Left ventricle myocardium superior (tissue), 1 donor: ENCODE measurements around the gene HMX1. TPM values are rescaled to one million over a fixed set of nuclear protein-coding genes. Genes with fewer than 3 reads are reported as not detected.

Source experiments
- ATAC-seq: fragments of 200-7000 bp; cut with Tn5 transposase; one replicate; pipeline ENCODE4 v1.9.1; 2020; ENCODE audit warnings: mild to moderate bottlenecking, moderate library complexity
- DNase-seq: peaks from one replicate; pipeline ENCODE4 v3.0.0-alpha.2; 2020
- intact Hi-C: fragments of 100-400 bp; cut with micrococcal nuclease; formaldehyde crosslinking; loops from one replicate; pipeline ENCODE4 v1.11.0; 2022
- total RNA-seq: library from RNA; stranded (reverse); fragmentation: NEBNext Ultra II Directional; extraction: Animal tissue kit (Norgen Biotek cat#: 25700); gene quantifications from one replicate; pipeline ENCODE4 v1.2.1, GENCODE V29; 2021
- donor health status: DM: no; HTN: yes; CAD: no; lungs with severe emphysema.

The HMX1 gene
- total RNA-seq, 1 donor from 2014 or later: not detected

GRCh38 chr4:8910822-8911315 lies 39.2 kb upstream of the HMX1 start:
- intact Hi-C loops: no loop called here
- ATAC-seq: no peak
- no peak for DNase-seq

DNA sequence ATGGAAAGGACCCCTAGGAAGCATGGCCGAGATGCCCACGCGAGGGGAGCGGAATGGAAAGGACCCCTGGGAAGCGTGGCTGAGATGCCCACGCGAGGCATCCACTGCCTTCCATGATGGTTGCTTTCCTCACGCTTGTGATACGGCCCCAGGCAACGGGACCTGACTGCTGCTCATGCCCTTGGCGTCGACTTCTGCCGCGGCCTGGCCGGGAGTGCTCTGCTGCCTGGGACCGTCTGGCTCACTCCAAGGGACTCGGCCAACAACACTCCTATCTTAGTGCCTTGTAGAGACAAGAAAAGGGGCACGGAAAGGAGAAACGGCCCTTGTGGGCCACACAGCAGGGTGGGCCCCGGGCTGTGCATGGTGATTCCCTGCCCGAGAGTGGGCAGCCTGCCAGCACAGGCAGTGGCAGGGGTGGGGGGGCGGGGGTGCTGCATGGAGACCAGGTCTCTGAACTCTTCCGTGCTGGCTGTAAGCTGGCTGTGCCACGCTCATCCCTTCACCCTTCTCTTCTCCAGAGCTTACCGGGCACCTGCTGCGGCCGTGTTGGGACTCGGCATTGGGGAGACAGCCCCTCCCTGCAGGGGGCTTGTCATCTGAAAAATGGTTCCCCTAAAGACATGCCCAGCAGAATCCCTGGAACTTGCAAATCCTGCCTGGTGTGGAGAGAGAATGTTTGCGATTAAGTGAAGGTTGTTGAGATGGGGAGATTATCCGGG lies 38.6 kb upstream of the HMX1 start:
- intact Hi-C loops: no loop called here
- DNase-seq: no peak
- no peak for ATAC-seq

GRCh38 chr4:8909548-8909947 lies 37.9 kb upstream of the HMX1 start:
- DNase-seq: no peak
- ATAC-seq: no peak
- intact Hi-C loops: no loop called here

DNA sequence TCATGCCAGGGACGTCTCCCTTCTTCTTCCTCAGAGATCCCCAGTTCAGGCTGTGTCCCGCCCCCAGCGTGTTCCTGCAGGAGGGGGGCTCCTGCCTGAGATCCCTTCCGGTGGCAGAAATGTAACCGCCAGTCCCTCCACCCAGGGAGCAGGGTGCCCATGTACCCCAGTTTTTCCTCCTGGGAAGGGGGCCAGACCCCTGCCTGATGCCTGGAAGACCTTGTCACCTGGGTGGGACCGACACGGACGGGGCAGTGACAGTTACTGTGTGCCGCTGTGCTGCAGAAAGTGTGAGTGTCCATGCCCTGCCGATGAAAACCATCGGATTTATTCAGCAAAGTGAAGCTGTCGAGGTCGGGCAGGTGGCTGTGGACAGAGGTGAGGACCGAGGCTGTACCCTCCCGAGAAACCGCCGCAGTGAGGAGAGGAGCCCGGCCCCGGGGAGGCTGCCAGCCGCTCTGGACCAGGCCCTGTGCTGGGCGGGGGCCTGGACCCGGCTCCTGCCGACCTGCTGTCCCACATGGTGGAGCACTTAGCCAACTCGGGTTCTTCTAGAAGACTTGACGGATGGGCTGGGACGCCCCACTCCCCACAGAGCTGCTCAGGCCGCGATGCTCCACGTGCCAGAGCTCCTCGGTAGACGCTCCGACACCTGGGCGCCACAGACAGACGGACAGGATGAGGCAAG lies 36.7 kb upstream of the HMX1 start:
- no peak for ATAC-seq
- no peak for DNase-seq
- intact Hi-C loops: no loop called here

- DNase-seq (no peak), ATAC-seq (no peak)
- intact Hi-C loops: no loop called here
These were observed 36.1 kb upstream of the HMX1 start for GRCh38 chr4:8907596-8908205.

GRCh38 chr4:8906991-8907595 lies 35.5 kb upstream of the HMX1 start:
- no peak for ATAC-seq
- intact Hi-C loops: no loop called here
- DNase-seq: no peak

GRCh38 chr4:8906668-8906970 lies 35.0 kb upstream of the HMX1 start:
- ATAC-seq (no peak), DNase-seq (no peak)
- intact Hi-C loops: no loop called here

DNA sequence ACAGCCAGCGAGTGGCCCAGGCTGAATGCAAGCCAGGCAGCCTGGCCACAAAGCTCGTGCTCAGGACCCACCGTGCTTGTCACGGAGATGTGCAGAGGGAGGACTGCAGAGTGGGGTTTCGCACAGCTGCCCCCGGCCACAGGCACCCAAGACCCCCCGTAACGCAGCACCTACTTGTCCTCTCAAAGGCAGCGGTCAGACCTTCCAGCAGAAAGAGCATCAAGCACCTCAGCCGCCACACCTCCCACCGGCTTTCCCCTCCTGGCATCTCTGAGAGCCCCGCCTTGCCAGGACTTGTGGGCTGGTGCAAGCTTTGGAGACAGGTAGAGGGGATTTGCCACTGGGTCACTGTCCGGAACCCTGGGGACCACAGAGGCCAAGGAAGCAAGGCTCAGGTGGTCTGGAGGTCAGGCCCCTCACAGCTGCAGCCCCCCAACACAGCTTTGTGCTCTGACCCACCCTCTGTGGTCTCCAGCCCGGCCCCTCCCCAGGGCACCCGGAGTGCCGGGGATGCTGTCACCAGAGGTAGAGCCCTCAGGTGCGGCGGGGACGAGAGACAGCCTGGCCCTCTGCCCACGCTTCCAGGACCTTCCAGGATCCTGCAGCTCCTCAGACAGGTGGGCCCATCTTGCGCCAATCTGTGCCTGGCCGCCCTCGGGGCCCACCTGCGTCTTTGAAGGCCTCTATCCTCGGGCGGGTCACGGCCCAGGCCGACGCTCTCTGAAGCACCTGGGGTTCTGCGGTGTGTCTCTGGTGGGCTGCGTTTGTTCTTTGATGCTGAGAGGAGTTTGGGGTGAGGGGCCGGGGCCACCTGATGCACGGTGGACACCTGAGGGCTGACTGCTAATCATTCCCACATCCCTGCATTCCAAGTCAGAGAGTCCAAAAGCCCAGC lies 34.4 kb upstream of the HMX1 start:
- intact Hi-C loops: no loop called here
- DNase-seq (peak; percentile 8), ATAC-seq (no peak)

GRCh38 chr4:8905226-8905772 lies 33.7 kb upstream of the HMX1 start:
- ATAC-seq (no peak), DNase-seq (peak; percentile 12)
- intact Hi-C loops: no loop called here

DNA sequence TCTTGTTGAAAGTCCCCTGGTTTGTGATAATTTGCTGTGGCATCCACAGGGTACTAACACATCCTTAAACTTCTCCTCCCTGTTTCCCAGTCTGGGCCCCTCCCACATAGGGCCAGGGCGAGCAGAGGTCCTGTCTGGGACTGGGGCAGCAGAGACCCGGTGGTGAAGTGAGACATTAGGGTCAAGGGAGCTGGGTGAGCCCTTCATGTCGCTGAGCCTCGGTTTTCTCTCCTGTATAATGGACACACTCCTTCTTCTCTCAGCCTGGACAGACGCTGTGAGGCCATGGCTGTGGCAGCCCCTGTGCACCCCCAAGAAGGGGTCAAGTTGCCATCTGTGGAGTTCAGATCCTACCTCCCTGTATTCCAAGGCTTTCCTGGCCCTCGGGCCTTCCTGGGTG lies 33.0 kb upstream of the HMX1 start:
- DNase-seq: peak; percentile 7
- intact Hi-C loops: no loop called here

DNA sequence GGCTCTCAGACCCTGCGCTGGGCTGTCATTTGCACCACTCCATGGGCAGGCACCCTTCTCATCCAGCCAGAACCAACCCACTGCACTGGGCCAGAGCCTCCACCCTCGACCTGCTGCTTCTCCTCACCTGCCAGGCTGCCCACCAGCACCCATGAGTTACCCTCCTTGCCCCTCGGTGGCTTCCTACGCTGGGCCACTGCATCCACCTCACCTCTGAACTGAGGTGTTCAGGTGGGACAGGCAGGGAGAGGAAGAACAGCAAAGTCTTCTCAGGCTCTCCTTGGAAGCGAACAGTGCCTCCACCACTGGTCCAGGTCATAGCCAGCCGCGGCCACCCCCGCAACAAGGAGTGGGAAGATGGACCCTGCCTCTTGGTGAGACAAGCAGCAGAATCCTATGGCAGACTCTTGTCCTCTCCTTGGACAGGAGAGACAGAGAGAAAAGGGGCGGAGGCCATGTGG lies 32.4 kb upstream of the HMX1 start:
- intact Hi-C loops: no loop called here
- DNase-seq: peak; percentile 26
- ATAC-seq: no peak

More for the DNA sequence above, 33.0 kb upstream of the HMX1 start:
- ATAC-seq: no peak

- ATAC-seq (no peak), DNase-seq (no peak)
- intact Hi-C loops: no loop called here
These were observed 29.7 kb upstream of the HMX1 start for GRCh38 chr4:8901335-8901734.

- intact Hi-C loops: no loop called here
- ATAC-seq (no peak), DNase-seq (peak; percentile 8)
These were observed 28.9 kb upstream of the HMX1 start for GRCh38 chr4:8900588-8900987.

- intact Hi-C loops: no loop called here
- DNase-seq: no peak
- no peak for ATAC-seq
These were observed 26.8 kb upstream of the HMX1 start for GRCh38 chr4:8898419-8898818.

- DNase-seq (no peak), ATAC-seq (no peak)
- intact Hi-C loops: no loop called here
These were observed 25.9 kb upstream of the HMX1 start for GRCh38 chr4:8897251-8898167.

DNA sequence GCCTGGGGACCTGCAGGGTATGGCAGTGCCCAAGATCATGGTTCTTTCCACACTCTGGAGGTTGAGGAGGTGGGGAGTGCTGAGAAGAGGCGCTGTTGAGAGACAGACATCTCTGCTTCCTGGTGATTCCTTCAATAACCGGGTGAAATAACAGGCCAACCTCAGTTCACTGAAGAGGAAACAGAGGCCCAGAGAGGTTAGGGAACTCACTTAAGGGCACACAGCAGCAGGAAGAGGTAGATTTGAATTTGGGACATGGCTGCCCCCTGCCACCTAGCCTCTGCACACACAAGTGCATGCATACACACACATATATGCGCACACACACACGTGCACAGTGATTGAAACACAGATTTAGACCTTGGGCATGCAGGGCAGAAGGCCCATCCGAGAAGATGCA lies 24.9 kb upstream of the HMX1 start:
- no peak for DNase-seq
- intact Hi-C loops: no loop called here
- ATAC-seq: no peak

DNA sequence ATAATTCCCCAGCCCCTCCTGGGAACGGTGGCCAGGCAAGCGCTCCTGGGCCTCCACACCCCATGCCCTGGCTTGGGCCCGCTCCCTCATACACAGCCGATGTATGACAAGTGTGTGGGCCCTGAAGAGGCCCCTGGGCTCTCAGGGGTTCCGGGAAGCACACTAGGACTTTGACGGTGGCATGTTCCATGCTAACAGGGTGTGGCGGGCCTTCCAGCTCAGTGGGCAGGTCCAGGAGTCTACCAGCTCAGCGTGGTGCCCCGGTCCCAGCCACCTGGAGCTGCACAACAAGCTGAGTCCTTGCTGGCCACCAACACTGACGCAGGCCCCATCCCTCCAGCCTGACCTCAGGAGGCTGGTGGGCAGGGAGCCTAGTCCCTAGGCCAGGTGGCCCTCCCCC lies 24.4 kb upstream of the HMX1 start:
- intact Hi-C loops: no loop called here
- ATAC-seq (no peak), DNase-seq (no peak)

DNA sequence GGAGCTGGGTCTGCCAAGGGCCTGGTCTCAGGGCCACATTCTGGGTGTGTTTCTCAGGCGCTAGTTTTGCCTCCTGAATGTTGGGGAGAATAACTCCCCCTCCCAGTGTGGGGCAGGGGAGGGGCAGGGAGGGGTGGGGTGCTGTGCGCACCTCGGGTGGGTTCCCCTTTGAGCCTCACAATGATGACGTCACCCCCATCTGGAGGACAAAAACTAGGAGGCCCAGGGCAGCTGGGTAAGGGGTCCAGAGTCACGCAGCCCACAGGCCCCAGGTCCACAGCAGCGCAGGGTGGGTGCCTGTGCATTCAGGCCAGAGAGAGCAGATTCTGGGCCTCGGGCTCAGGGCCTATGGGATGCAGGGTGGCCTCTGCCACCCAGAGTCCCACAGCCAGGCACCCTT lies 23.7 kb upstream of the HMX1 start:
- intact Hi-C loops: no loop called here
- no peak for ATAC-seq
- DNase-seq: no peak
